Testis (tissue), 3 donors: Measurements from ENCODE around the gene ATP1B3. TPM values are rescaled to one million over a fixed set of nuclear protein-coding genes. Genes with fewer than 3 reads are reported as not detected.
"Not testable (repeated sequence)": the region's sequence is repeated elsewhere in the genome, so short reads cannot be mapped to it uniquely, and the experiment has no call there.

ENCODE experiments used
- DNase-seq: peaks from one replicate; pipeline ENCODE4 v3.0.0-alpha.2; 2019
- H3K27ac ChIP-seq, 2 donors: fragments of 200-600 bp; sonication (generic); one replicate each; pipeline ENCODE4 v1.5.1; 2019
- H3K27me3 ChIP-seq: fragments of 200-600 bp; sonication (generic); one replicate; pipeline ENCODE4 v1.5.1; 2019
- H3K36me3 ChIP-seq: fragments of 200-600 bp; sonication (generic); one replicate; pipeline ENCODE4 v1.5.1; 2017; ENCODE audit warnings: low read depth; ENCODE audit errors: missing control alignments
- H3K4me1 ChIP-seq: fragments of 200-600 bp; sonication (generic); one replicate; pipeline ENCODE4 v1.5.1; 2019
- H3K4me3 ChIP-seq, 2 donors: fragments of 200-600 bp; sonication (generic); one replicate each; pipeline ENCODE4 v1.5.1; 2017 to 2019
- H3K9me3 ChIP-seq: fragments of 200-600 bp; sonication (generic); one replicate; pipeline ENCODE4 v1.5.1; 2017
- POLR2A ChIP-seq: fragments of 450-650 bp; IDR thresholded peaks from one replicate; pipeline ENCODE4 v1.6.1; 2017; ENCODE audit warnings: antibody characterized with exemption, mild to moderate bottlenecking, moderate library complexity
- WGBS, 2 donors: methylation state at CpG; one replicate each; pipeline ENCODE4 v1.1.5; 2018; 5-methylcytosine and 5-hydroxymethylcytosine counted together
- intact Hi-C: fragments of 100-400 bp; cut with DNase I; formaldehyde crosslinking; loops from one replicate; pipeline ENCODE4 v1.15.1; 2023; ENCODE audit warnings: low total_unique reads
- polyA plus RNA-seq: library from polyadenylated mRNA; stranded (reverse); fragments of 350-450 nt; fragmentation: Illumina TruSeq; extraction: RNeasy Lipid Tissue Mini Kit (QIAGEN cat#74804); gene quantifications from one replicate; pipeline ENCODE4 v1.2.3, GENCODE V29; 2014; ENCODE audit warnings: low read depth, low replicate concordance; ENCODE audit not compliant: insufficient read depth
- total RNA-seq, 2 donors: library from RNA; depleted of rRNA; stranded (reverse); fragments of >200 nt; gene quantifications; one replicate each; pipeline ENCODE4 v1.2.3, GENCODE V29; 2016
- TF ChIP-seq, protein P1 (sequence below), 3 experiments: fragments of 450-650 bp in 2 of 3; fragments of 200-600 bp in 1 of 3; sonication (generic) in 1 of 3; IDR thresholded peaks; one replicate each; pipeline ENCODE4 v1.5.1; 2016 to 2019; ENCODE audit warnings: antibody characterized with exemption in 3 of 3, mild to moderate bottlenecking in 2 of 3, moderate library complexity in 1 of 3

The ATP1B3 gene
- total and polyA plus RNA-seq, 3 donors from 2014 or later = 47.1 to 147 (median 79.5) TPM

GRCh38 chr3:141881702-141882101 is 5.3 kb downstream of the ATP1B3 start:
- no peaks in the 10 kb centered on the region for H3K9me3 ChIP-seq
- H3K27me3 ChIP-seq = no peaks in the 10 kb centered on the region
- H3K4me1 ChIP-seq = peaks cover 10% of the 10 kb centered on the region
- H3K36me3 ChIP-seq = no peaks in the 10 kb centered on the region
- intact Hi-C loops = no loop called here
- H3K4me3 ChIP-seq = no peak overlapping the region
- no peak overlapping the region for H3K27ac ChIP-seq
- no peak for DNase-seq
- WGBS, 2 donors = 89 to 93% methylated on average over 4 of the region's 4 CpGs
- TF ChIP-seq POLR2A = no peak
- TF ChIP-seq, protein P1, sequence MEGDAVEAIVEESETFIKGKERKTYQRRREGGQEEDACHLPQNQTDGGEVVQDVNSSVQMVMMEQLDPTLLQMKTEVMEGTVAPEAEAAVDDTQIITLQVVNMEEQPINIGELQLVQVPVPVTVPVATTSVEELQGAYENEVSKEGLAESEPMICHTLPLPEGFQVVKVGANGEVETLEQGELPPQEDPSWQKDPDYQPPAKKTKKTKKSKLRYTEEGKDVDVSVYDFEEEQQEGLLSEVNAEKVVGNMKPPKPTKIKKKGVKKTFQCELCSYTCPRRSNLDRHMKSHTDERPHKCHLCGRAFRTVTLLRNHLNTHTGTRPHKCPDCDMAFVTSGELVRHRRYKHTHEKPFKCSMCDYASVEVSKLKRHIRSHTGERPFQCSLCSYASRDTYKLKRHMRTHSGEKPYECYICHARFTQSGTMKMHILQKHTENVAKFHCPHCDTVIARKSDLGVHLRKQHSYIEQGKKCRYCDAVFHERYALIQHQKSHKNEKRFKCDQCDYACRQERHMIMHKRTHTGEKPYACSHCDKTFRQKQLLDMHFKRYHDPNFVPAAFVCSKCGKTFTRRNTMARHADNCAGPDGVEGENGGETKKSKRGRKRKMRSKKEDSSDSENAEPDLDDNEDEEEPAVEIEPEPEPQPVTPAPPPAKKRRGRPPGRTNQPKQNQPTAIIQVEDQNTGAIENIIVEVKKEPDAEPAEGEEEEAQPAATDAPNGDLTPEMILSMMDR (IDR thresholded peaks at IDR 0.05) = no peak

DNA sequence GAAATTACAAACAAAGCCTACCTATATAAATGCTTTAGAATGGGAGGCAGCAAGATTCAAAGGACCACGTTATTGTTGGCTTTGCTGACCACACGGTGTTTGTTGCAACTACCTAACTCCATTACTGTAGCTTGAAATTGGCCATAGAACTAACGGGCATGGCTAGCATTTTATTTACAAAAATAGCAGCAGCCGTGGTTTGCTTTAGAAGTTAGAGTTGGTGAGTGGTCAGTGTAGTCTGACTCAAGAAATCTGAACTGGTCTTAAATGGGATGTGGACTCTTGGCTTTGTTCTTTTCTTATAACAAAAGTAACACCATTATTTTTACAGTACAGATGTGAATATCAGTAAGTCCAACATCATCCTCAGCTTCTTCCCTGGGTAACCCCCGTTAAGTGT is 10.6 kb downstream of the ATP1B3 start:
- no peak overlapping the region for H3K27ac ChIP-seq
- H3K4me3 ChIP-seq = no peak overlapping the region
- WGBS, 2 donors = 87 to 94% methylated on average over 5 of the region's 5 CpGs
- H3K9me3 ChIP-seq = no peaks in the 10 kb centered on the region
- no peak for DNase-seq
- intact Hi-C loops = no loop called here
- no peaks in the 10 kb centered on the region for H3K27me3 ChIP-seq
- no peak for TF ChIP-seq POLR2A
- TF ChIP-seq, protein P1 (IDR thresholded peaks at IDR 0.05) = no peak
- no peaks in the 10 kb centered on the region for H3K36me3 ChIP-seq
- no peaks in the 10 kb centered on the region for H3K4me1 ChIP-seq

- H3K27me3 ChIP-seq, DNase-seq, intact Hi-C loops, H3K4me1 ChIP-seq, H3K36me3 ChIP-seq, H3K27ac ChIP-seq, H3K4me3 ChIP-seq, H3K9me3 ChIP-seq: not testable (repeated sequence)
- 78 to 96% methylated on average over 3 of the region's 3 CpGs for WGBS, 2 donors
These were observed 12.1 kb downstream of the ATP1B3 start for GRCh38 chr3:141888548-141888947.

DNA sequence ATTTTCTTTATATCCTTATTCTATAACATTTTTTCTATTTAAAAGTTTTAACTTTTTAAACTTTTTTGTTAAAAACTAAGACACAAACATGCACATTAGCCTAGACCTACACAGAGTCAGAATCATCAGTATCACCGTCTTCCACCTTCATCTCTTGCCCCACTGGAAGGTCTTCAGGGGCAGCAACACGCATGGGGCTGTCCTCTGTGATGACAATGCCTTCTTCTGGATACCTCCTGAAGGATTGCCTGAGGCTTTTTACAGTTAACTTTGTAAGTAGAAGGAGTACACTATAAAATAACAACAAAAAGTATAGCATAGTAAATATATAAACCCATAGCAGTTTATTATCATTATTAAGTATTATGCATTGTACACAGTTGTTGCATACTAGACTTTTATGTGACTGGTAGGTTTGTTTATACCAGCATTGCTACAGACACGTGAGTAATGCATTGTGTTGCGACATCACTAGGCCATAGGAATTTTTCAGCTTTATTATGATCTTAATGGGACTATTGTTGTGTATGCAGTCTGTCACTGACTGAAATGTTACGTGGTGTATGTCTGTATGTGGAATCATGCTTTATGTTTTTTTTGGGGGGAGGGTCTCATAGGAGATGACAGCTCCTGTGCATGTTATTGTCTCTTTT is 18.2 kb downstream of the ATP1B3 start:
- TF ChIP-seq POLR2A = no peak
- TF ChIP-seq, protein P1 (IDR thresholded peaks at IDR 0.05) = no peak
- Histone ChIP-seq H3K4me1 (no peaks in the 10 kb centered on the region), H3K27ac (no peak overlapping the region), H3K9me3 (no peaks in the 10 kb centered on the region), H3K27me3 (no peaks in the 10 kb centered on the region), H3K36me3 (no peaks in the 10 kb centered on the region), H3K4me3 (no peak overlapping the region)
- intact Hi-C loops = no loop called here
- DNase-seq = no peak
- WGBS, 2 donors = 82 to 89% methylated on average over 5 of the region's 5 CpGs

GRCh38 chr3:141895731-141896130 is 19.3 kb downstream of the ATP1B3 start:
- WGBS, 2 donors = 92 to 100% methylated on average over 3 of the region's 3 CpGs
- H3K9me3 ChIP-seq = no peaks in the 10 kb centered on the region
- intact Hi-C loops = no loop called here
- no peaks in the 10 kb centered on the region for H3K4me1 ChIP-seq
- no peak for TF ChIP-seq POLR2A
- TF ChIP-seq, protein P1 (IDR thresholded peaks at IDR 0.05) = no peak
- no peak overlapping the region for H3K27ac ChIP-seq
- DNase-seq = no peak
- no peaks in the 10 kb centered on the region for H3K36me3 ChIP-seq
- H3K4me3 ChIP-seq = no peak overlapping the region
- H3K27me3 ChIP-seq = no peaks in the 10 kb centered on the region
